HG02970 (cell line): ENCODE measurements around the gene UHRF1.
"Not testable (repeated sequence)": the region's sequence is repeated elsewhere in the genome, so short reads cannot be mapped to it uniquely, and the experiment has no call there.

Source experiments
- ATAC-seq: cut with Tn5 transposase; IDR thresholded peaks from one replicate; pipeline ENCODE4 v1.9.1; 2021; ENCODE audit warnings: mild to moderate bottlenecking, moderate library complexity, moderate number of reproducible peaks; ENCODE audit not compliant: unreplicated experiment, low FRiP score

The UHRF1 gene

DNA sequence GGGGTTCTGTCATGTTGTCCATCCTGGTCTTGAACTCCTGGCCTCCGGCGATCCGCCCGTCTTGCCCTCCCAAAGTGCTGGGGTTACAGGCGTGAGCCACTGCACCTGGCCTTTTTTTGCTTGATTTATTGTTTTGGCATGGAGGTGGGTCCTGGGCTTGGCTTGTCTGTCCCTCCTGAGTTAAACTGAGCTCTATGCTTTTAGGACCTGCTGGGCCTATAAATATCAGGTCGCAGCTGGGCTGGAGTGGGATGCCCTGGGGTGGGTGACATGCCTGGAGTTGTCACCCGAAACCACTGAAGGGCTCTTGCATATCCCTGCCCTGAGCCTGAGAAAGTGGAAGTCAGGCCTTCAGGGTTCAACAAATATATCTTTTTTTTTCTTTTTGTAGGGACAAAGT, 12.2 kb upstream of the UHRF1 start:
- ATAC-seq = no peak

DNA sequence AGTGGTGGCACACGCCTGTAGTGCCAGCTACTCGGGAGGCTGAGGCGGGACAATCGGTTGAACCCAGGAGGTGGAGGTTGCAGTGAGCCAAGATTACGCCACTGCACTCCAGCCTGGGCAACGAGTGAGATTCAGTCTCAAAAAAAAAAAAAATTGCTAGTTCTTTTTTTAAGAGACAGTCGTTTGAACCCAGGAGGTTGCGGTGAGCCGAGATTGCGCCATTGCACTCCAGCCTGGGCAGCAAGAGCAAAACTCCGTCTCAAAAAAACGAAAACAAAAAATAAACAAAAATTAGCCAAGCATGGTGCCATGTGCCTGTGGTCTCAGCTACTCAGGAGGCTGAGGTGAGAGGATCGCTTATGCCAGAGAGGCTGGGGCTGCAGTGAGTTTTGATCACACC, 8.4 kb upstream of the UHRF1 start:
- not testable (repeated sequence) for ATAC-seq

DNA sequence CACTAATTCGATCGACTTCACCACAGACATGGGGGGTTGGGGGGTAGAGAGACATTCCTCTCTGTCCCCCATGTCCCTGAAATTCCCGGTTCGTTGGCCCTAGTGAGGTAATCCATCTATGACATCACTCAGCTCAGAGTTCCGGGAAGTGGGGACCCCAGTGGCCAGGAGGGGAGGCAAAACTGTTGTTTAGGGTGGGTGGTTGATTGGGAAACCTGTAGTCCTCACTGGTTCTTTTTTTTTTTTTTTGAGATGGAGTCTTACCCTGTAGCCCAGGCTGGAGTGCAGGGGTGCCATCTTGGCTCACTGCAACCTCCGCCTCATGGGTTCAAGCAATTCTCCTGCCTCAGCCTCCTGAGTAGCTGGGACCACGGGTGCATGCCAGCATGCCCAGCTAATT, 6.5 kb upstream of the UHRF1 start, which contains the start of gene ARRDC5:
Gene ARRDC5, minus strand, starts transcription at position 101 of the 400 bp plus-strand sequence. Its CDS starts 71 bp downstream, at position 30.
- ATAC-seq = no peak

DNA sequence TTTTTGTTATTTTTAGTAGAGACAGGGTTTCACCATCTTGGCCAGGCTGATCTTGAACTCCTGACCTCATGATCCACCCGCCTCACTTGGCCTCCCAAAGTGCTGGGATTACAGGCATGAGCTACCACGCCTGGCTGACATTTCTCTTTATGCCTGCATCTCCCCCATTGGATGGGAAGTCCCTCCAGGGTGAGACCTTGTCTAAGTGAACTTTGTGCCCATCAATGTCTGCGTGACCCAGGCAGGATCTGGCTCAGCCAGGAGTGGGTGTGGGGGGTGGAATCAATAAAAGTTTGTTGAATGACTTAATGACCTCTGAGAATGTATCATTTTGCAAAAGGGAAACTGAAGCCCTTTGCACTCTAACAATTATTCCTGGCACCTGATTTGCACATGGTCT, 4.8 kb upstream of the UHRF1 start:
- ATAC-seq = no peak

DNA sequence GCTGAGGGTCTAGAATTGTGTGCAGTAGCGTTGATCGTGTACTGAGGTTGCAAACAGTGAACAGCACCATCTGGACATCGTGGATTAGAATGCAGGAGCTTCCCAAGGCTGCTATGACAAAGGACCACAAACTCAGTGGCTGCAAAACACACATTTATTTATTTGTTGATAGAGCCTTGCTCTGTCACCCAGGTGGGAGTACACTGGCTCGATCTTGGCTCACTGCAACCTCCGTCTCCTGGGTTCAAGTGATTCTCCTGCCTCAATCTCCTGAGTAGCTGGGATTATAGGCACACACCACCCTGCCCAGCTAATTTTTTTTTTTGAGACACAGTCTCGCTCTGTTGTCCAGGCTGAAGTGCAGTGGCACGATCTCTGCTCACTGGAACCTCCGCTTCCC, 2.3 kb upstream of the UHRF1 start:
- no peak for ATAC-seq

DNA sequence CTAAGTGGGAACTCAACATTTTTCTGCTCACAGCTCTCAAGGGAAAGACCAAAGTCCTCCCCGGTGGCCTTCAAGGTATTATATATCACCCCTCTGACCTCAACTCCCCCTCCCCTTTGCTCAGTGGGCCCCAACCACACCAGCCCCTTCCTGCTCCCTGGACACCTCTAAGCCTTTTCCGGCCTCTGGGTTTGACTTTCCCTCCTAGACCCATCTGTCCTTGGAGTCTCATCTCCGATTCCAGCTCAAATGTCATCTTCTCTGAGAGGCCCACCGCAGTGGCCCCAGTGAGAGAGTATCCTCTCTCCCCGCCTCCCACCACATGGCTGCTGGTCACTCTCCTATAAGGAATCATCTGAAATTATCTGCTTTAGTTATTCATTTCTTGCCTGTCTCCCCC, 941 bp upstream of the UHRF1 start:
- no peak for ATAC-seq

DNA sequence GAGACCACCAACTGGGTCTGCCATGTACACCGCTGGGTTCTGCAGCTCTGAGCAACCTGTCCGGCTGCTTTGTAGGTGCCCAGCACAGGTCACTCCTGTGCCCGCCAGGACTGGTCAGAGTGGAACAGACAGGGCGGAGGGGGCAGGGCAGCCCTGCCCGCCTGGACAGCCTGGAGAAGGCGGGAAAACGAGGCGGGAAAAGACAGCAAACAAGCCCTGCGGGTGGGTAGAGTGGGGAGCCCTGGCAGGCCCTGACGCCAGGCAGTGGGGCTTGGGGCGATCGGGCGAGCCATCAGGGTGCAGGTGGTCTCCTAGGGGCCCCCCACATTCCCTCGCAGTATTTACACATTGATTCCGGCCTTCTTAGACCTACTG, 533 bp upstream of the UHRF1 start:
- ATAC-seq = no peak

DNA sequence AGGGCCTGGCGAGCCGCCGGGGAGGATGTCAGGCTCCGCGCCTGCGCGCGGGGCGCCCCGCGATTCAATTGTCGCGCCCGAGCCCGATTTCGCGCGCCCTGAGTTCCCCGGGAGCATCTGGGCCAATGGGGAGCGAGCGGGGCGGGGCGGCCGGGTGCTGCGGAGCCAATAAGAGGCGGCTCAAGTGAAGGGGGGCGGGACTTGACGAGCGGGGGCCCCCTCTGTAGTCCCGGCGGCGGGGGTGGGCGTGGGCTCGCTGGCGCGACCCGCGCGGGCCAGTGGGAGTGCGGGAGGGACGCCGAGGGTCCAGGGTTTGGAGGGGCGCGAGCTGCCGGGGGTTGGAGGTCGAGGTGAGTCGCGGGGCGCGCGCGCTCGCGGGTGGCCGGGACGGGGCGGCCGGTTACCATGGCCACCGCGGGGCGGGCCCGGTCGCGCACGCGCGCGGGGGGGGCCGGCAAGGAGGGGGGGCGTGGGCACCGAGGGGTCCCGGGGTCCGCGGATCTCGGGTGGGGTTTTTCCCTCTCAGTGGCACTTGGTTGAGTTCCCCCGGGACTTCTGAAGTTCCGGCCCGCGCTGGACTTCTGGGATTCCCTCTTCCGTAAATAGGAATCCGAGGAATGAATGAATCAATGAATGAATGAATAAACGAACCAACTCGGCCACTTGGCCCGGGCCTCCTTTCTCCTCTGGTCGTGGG, 744 bp downstream of the UHRF1 start:
- ATAC-seq = peak; percentile 77

DNA sequence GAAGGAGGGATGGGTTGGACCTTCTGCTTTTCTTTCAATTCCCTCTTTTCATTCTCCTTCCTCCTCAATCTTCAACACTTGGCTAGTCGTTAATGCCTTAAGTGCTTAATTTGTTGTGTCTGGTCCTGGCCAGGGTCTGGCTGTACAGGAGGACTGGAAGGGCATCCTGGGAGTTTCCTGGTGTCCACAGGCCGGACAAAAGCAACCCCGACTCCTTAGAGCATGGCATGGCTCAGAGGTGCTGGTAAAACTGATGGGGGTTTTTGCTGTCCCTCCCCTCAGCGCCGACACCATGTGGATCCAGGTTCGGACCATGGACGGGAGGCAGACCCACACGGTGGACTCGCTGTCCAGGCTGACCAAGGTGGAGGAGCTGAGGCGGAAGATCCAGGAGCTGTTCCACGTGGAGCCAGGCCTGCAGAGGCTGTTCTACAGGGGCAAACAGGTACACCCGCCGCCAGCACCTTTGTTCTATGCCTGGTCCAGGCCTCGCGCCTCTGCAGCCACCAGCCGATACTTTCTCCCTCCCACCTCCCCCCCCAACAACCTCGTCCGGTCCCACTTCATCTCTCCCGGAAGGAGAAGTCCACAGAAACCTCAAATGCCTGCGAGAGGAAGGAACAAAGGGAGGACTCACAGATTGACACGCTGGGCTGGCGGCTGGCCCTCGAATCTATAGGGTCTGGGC, 1.4 kb downstream of the UHRF1 start:
- no peak for ATAC-seq

DNA sequence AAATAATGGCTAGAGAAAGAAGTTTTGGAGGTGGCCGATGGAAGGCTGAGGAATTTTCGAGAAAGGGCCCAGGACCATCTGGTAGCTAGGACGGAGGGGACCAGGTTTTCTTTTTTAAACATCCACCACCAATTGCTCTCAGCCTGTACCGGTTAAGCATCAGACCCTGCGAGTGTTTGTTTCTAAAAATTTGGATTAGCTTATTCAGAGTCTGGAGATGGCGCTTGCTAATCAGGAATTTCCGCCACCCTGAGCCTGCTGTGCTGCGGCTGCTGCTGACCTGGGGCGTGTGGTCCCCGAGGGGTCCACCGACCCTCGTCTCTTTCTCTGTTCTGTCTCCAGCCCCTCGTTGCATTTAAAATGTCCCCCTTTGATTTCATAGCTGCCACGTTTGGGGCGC, 2.0 kb downstream of the UHRF1 start:
- no peak for ATAC-seq

DNA sequence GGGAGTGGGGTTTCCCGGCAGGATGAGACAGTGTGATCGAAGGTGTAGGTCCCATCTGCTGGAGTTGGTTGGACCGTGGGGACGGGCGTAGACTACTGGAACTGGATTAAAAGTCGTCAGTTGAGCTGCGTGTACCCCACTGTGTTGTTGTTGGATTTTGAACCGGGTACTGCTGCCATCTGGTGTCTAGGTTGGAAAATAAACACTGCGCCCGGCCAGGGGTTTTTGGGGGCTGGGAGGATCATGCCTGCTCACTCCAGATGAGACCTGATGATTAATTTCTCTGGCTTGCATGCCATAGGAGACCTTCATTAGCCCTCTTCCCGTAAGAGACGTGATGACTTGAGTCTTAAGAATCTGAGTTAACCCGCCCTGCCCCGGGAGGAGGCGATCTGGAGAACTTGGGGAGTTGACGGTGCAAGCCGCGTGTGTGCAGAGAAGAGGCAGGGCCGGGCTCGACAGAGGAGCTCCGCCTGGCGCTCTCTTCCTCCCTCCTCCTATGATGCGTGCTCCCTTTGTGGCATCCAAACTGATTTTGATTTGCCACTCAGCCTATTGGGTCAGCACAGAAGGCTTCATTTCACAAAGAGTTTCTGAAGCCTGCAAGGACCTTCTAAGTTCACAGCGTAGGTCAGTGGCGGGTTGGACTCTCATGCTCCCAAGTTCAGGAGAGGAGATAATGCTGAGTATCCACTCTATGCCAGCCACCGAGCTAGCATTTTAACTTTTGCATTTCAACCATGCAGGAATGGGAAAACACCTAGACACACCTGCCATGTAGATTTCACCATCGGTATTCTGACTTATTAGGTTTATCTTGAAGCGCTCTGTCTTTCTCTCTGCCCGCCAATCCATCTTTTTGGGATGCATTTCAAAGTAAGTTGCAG, 2.7 kb downstream of the UHRF1 start:
- ATAC-seq = no peak

DNA sequence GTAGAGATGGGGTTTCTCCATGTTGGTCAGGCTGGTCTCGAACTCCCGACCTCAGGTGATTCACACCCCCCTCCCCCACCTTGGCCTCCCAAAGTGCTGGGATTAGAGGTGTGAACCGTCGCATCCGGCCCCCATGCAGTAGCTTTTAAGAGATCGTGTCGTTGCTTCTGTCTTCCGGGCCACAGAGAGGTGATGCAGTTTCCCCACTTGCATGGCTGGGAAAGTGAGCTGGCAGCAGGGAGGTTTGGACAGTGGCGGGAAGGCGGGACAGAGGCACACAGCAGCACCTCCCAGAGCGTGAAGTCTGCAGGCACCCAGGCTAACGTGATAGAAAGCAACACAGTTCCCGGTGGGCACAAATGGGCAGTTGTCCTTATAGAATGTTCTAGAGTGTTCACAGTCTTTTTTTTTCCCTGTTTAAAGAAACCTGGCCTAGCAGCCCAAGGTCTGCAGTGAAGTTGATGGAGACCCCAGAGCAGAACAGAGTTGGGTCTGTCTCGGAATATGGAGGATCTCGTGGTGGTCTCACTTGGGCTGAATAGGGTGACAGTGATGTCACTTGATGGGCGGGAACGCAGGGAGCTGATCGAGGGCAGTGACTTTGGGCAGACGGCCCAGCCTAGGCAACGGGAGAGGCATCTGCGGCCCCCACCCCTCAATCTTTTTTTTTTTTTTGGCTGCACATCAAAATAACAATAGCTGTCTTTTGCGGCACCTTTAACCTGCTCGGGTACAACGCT, 4.9 kb downstream of the UHRF1 start:
- ATAC-seq = no peak

DNA sequence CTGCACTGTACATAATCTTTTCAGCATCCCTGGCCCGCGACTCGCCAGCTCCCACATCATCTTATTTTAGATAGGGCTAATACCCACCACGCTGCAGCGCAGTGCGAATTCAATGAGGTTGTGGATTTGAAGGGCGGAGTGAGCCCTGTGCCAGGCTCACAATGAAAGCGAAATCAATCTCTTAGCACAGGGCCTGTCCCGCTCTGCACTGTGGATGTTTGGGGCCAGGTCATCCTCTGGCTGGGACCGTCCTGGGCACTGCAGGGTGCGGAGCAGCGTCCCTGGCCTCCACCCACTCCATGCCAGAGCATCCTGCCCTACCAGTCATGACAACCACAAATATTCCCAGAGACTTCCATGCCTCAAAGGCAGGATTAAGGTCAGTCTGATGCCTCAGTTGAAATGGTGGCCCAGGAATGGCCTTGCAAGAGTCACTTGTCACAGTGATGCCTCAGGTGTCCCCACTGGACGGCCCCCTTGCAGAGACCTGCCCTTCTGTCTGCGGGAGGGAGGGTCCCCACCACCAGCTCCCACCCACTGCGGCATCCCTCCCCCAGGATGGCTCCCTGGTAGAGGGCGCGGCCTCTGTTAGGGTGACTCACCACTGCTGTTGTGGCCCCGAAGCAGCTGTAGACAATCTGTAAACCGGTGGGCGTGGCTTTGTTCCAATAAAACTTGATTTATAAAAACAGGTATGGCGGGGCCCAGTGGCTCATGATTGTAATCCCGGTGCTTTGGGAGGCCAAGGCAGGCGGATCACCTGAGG, 5.6 kb downstream of the UHRF1 start:
- ATAC-seq = no peak

DNA sequence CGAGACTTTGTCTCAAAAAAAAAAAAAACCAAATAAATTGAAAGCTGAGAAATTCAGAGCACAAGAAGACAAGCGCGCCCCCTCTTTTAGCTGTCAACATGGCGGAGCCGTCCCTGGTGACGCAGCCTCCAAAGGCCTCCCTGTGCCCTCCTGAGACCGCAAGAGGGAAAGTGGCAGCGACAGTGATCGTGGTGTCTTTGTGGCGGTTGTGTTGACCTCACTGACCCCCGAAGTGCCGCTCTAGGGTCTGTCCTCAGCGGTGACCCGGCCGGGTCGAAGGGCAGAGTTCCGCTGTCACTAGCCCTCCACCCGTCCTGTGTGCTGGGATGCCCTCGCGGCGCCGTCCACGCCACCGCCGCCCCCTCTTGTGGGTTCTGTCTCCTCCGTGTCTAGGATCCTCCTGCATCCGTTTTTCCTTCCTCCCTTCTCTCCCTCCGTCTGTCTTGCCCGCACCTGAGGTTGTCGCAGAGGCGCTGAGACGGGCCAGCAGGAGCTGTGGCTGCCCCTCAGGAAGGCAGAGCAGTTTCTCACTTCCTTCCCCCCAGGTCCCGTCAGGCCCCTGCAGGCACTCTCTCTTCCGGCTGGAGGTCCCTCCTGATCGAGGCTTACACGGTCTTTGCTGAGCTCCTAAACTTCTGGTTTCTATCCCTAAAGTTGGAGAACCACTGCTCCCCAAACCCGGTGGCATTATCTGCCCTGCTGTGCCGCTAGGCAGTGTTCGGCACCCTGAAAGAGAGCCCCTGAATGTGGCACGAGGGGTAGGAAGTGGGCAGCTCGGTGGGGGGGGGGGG, 7.2 kb downstream of the UHRF1 start:
- ATAC-seq = no peak

DNA sequence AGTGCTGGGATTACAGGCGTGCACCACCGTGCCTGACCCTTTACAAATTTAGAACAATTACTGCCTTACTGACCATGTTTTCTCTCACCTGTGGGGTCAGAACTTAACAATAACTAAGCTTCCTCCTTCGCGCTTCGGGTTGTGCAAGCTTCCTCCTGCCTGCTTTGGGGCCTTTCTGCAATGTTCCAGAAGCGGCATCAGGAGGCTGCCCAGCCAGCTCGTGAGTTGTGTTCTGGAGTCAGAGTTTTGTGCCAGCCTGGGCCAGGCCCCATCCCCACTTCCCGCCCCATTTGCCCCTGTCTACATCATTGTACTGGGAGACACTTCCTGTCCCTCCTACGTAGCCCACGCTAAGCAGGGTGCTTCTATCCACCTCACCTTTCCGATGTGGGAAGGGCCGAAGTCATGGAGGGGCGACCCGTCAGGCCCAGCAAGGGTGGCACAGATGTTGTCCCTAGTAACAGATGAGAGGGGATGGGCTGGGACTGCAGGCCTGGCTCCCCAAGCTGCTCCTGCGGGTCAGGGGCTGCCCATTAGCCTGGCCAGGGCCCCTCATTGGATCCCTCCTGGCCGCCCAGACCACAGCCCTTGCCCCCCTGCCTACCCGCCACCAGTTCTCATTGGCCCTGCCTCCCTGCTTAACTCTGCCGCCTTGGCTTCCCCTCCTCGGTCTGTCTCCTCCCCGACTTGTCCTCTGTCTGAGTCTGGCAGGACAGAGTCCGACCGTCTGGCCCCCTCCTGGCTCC, 13.4 kb downstream of the UHRF1 start:
- ATAC-seq = no peak

DNA sequence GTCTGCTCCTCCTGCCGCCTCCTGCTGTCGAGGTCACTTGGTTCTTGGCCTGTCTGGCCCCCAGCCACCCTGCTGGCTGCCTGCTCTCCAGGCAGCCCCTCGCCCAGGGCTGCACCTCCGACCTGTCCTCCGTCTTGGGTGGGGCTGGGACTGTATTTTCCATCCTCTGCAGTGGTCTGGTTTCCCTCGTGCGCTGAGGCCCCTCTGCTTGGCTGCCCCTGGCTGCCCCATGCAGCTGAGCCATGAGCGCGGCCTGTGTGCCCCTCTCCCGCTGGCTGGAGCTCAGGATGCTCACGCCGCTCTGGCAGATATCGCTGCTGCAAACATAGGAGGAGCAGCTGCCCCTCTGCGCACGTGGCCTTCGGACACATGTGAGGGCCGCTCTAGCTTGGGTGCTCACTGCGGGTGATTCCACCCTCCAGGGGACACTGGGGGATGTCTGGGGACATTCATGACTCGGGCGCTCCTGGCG, 14.0 kb downstream of the UHRF1 start:
- no peak for ATAC-seq

DNA sequence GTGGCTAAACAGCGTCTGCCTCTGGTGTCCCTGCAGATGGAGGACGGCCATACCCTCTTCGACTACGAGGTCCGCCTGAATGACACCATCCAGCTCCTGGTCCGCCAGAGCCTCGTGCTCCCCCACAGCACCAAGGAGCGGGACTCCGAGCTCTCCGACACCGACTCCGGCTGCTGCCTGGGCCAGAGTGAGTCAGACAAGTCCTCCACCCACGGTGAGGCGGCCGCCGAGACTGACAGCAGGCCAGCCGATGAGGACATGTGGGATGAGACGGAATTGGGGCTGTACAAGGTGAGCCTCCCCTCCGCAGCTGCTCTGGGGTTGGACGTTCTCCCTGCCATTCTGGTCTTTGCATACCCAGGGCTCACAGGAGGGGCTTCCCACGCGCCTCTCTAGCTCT, 19.9 kb downstream of the UHRF1 start:
- ATAC-seq = no peak

DNA sequence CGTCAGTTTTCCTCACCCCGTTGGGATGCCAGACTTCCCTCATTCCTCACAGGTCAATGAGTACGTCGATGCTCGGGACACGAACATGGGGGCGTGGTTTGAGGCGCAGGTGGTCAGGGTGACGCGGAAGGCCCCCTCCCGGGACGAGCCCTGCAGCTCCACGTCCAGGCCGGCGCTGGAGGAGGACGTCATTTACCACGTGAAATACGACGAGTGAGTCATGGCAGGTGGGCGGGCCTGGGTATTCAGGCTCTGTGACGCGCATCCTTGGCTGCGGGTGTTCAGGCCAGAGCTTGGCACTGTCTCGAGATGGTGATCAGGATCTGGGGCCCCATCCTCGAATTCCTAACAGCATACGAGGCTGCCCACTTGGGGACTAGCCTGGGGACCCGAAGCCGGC, 21.4 kb downstream of the UHRF1 start:
- ATAC-seq = no peak
